GM18867 (cell line): Measurements from ENCODE around the gene RHPN2.
"Not testable (repeated sequence)": the region's sequence is repeated elsewhere in the genome, so short reads cannot be mapped to it uniquely, and the experiment has no call there.

Experiments used
- ATAC-seq: cut with Tn5 transposase; IDR thresholded peaks from one replicate; pipeline ENCODE4 v1.9.1; 2021; ENCODE audit warnings: mild to moderate bottlenecking, moderate library complexity; ENCODE audit not compliant: unreplicated experiment

The RHPN2 gene

GRCh38 chr19:33032218-33032781, 32.4 kb downstream of the RHPN2 start:
- no peak for ATAC-seq

- no peak for ATAC-seq
Observed at GRCh38 chr19:33029746-33030303, 34.9 kb downstream of the RHPN2 start.

- ATAC-seq: not testable (repeated sequence)
Observed at GRCh38 chr19:33026602-33027001, 38.1 kb downstream of the RHPN2 start.

GRCh38 chr19:33025468-33026238, 39.0 kb downstream of the RHPN2 start:
- ATAC-seq: not testable (repeated sequence)

- no peak for ATAC-seq
Observed at GRCh38 chr19:33024398-33024797, 40.3 kb downstream of the RHPN2 start.

- no peak for ATAC-seq
Observed at GRCh38 chr19:33022472-33023116, 42.1 kb downstream of the RHPN2 start.

- not testable (repeated sequence) for ATAC-seq
Observed at GRCh38 chr19:33010891-33011290, 53.8 kb downstream of the RHPN2 start.

GRCh38 chr19:33008738-33009137, 56.0 kb downstream of the RHPN2 start:
- no peak for ATAC-seq

- ATAC-seq: no peak
Observed at GRCh38 chr19:33005440-33005839, 59.2 kb downstream of the RHPN2 start.

- not testable (repeated sequence) for ATAC-seq
Observed at GRCh38 chr19:33003424-33004024, 61.2 kb downstream of the RHPN2 start.

GRCh38 chr19:33002126-33002865, 62.4 kb downstream of the RHPN2 start:
- ATAC-seq: not testable (repeated sequence)

- ATAC-seq: no peak
Observed at GRCh38 chr19:33000910-33001309, 63.8 kb downstream of the RHPN2 start.

GRCh38 chr19:33000510-33000909, 64.2 kb downstream of the RHPN2 start:
- no peak for ATAC-seq

GRCh38 chr19:32998722-32999121, 66.0 kb downstream of the RHPN2 start:
- no peak for ATAC-seq

GRCh38 chr19:32997716-32998355, 66.9 kb downstream of the RHPN2 start:
- no peak for ATAC-seq

- ATAC-seq: not testable (repeated sequence)
Observed at GRCh38 chr19:32997061-32997464, 67.6 kb downstream of the RHPN2 start.

- ATAC-seq: not testable (repeated sequence)
Observed at GRCh38 chr19:32995966-32996365, 68.7 kb downstream of the RHPN2 start.

- ATAC-seq: no peak
Observed at GRCh38 chr19:32988724-32989123, 76.0 kb downstream of the RHPN2 start.

- ATAC-seq: not testable (repeated sequence)
Observed at GRCh38 chr19:32988254-32988653, 76.4 kb downstream of the RHPN2 start.

- not testable (repeated sequence) for ATAC-seq
Observed at GRCh38 chr19:32982488-32982887, 82.2 kb downstream of the RHPN2 start.
